GM21526 (cell line): ENCODE data around the gene KCNH2.
"Not testable (repeated sequence)": the region's sequence is repeated elsewhere in the genome, so short reads cannot be mapped to it uniquely, and the experiment has no call there.

ENCODE experiments used
- ATAC-seq: cut with Tn5 transposase; IDR thresholded peaks from one replicate; pipeline ENCODE4 v1.9.1; 2021; ENCODE audit warnings: moderate library complexity; ENCODE audit not compliant: unreplicated experiment, low FRiP score

The KCNH2 gene

DNA sequence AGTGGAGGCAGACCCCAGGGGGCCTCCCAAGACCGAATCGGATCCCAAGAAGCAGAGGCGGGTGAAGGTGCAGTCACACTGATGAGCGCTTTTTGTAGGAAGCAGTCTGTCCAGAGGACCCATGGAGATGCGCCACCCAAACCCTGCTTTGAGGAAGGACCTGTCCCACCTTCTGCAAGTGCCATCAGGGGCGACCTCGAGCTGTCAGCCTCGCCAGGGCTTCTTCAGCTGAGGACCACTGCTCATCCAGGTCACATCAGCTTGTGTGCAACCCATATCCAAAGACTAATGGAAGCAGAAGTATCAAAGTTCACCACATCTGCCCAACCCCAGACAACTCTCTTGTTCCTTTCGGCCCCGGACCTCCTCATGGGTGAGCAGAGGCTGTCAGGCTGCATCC is 61.5 kb downstream of the KCNH2 start:
- ATAC-seq, result no peak

- ATAC-seq, result no peak
Observed at GRCh38 chr7:150914966-150915365, 63.2 kb downstream of the KCNH2 start.

GRCh38 chr7:150914196-150914595 is 63.9 kb downstream of the KCNH2 start:
- ATAC-seq, result no peak

- no peak for ATAC-seq
Observed at GRCh38 chr7:150912427-150912826, 65.7 kb downstream of the KCNH2 start.

- ATAC-seq, result no peak
Observed at GRCh38 chr7:150911590-150912267, 66.4 kb downstream of the KCNH2 start.

GRCh38 chr7:150910996-150911422 is 67.1 kb downstream of the KCNH2 start:
- no peak for ATAC-seq

- ATAC-seq, result not testable (repeated sequence)
Observed at GRCh38 chr7:150910305-150910995, 67.7 kb downstream of the KCNH2 start.

- no peak for ATAC-seq
Observed at GRCh38 chr7:150909200-150909995, 68.7 kb downstream of the KCNH2 start.

GRCh38 chr7:150908173-150908572 is 69.9 kb downstream of the KCNH2 start:
- no peak for ATAC-seq

GRCh38 chr7:150904011-150904909 is 73.9 kb downstream of the KCNH2 start:
- no peak for ATAC-seq

DNA sequence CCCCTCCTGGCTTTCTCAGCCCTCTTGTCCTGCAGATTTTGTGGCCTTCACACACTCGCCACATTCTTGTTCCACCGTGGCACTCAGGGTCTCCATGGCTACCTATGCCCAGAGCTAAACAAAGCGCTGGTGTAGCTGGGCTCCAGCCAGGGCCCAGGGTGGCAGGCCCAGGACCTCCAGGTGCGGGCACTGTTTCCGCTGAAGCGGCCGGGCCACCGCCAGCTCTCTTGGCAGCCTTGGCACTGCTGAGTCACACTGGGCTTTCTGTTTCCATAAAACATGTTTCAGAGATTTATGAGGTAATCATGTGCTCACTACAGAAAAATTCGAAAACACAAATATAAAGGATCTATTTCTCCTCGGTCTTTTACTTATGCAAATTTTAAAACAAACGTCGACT is 74.5 kb downstream of the KCNH2 start:
- ATAC-seq, result no peak

GRCh38 chr7:150902078-150903033 is 75.8 kb downstream of the KCNH2 start:
- no peak for ATAC-seq

DNA sequence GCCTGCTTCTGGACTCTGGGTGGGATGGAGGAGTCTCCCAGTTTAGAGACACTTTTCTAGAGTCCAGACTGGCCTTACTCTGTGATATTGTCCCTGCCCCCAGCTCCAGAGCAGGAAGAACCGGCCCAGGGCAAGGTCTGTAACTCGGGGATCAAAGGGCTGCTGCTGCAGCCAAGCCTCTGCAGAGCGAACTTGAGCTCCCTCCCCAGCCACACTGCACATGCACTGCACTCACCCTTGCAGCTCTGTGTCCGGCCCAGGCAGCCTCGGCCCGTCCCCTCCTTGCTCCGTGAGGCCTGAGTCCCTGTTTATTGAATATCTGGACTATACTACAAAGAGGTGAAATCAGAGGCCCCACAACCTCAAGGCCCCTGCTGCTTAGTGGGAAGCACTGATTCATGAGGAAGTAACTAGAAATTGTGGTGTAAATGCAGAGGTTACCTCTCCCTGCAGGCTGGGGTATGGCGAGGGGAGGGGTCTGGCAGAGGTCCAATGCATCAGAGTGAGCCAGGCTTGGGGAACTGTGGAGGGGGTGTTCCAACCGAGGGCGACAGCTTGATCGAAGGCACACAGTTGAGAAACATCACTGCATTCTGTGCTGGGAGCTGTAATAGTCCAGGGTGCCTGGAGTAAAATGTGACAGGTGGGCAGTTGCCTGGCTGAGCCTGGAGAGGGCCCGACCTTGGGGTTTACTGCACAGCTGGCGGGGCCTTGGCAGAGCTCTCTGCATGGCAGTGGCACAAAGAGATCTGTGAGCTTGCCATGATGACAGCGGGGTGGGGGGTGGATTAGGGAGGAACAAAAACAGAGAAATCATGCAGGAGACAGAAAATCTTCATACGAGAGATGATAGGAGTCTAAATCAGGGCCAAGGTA is 76.7 kb downstream of the KCNH2 start:
- no peak for ATAC-seq

DNA sequence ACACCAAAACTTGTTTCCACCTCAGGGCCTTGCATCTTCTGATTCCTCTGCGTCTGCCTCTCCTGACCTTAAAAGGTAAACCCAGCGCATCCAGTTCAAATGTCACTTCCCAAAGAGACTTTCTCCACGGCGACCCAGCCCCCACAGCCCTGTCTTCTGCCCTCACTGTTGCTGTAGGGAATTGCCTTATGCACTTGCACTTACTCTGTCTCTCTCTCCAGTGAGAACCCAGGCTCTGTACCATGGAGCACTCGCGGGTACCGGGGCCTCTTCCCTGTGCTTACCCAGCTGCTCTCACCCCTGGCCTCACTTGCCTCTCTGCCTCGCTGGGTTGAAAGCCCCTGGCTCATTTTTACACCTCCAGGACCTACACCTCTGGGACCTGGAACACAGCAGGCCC is 77.4 kb downstream of the KCNH2 start:
- ATAC-seq, result no peak

- peak; percentile 57 for ATAC-seq
Observed at GRCh38 chr7:150898475-150899011, 79.6 kb downstream of the KCNH2 start.

DNA sequence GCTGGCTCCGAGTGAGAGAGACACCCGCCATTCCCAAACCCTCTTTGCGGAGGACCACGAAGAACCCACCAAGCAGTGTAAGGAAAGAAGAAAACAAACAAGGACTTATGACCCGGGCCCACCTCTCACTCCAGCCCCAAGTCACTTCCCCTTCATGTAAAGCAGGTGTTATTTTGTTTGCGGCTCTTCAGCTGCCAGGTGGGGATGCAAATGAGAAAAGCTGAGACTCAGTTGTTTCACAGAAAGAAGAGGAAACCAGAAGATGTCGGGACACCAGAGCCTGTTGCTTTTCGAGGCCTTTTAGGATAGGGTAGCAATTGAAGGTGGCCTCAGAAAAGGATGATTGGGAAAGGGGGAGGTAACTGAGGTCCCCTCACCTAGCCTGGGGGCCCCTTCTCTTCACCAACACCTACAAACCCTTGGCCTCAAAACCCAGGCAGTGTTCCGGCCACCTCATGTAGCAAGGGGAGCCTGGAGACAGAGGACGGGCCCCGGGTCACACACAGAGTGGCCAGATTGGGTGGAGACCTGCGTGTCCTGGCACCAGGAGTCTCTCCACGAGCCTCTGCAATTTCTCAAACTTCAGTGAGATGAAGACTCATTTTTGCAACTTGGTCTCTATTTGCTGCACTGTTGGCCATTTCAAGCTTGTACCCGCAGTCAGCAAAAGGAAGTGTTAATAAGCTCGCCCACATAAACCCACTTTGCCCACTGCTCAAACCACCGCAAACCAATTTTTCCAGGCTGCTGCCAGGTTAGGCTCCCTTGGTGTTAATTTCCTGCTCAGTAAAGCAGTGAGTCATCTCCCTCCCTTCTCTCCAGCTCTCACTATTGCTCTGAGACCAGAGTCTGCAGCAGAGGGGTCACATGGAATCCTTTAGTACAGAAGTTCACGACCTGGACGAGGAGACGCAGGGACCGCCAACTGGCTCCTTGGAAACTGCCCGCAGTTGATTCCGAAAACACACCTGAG is 80.3 kb downstream of the KCNH2 start:
- ATAC-seq, result peak; percentile 59
